ENCODE results near the gene RFWD3.
"Not testable (repeated sequence)": the region's sequence is repeated elsewhere in the genome, so short reads cannot be mapped to it uniquely, and the experiment has no call there.

The RFWD3 gene

GRCh38 chr16:74660383-74660782 lies 6.3 kb downstream of the RFWD3 start:
- H3K4me1 ChIP-seq (ENCODE audit: insufficient read depth, low read length): no peaks in the 10 kb centered on the region; the same call in 1 of the 2 replicates
- peaks cover 99% of the 10 kb centered on the region for H3K36me3 ChIP-seq (ENCODE audit: insufficient read depth, low read depth, low read length)
- H3K4me3 ChIP-seq (ENCODE audit: low read length): no peak overlapping the region
- no peaks in the 10 kb centered on the region for H3K27me3 ChIP-seq (ENCODE audit: insufficient read depth, low read length)
- no peak overlapping the region for H3K27ac ChIP-seq (ENCODE audit: low read length)
- no peaks in the 10 kb centered on the region for H3K9me3 ChIP-seq (ENCODE audit: insufficient read depth, low read depth, low read length)
- no peak overlapping the region for H3K9ac ChIP-seq (ENCODE audit: low read depth, low read length)

GRCh38 chr16:74659041-74659440 lies 7.6 kb downstream of the RFWD3 start:
- Histone ChIP-seq H3K27me3 (ENCODE audit: insufficient read depth, low read length) (no peaks in the 10 kb centered on the region), H3K36me3 (ENCODE audit: insufficient read depth, low read depth, low read length) (peaks cover 96% of the 10 kb centered on the region), H3K4me1 (ENCODE audit: insufficient read depth, low read length) (no peaks in the 10 kb centered on the region; the same call in 1 of the 2 replicates), H3K4me3 (ENCODE audit: low read length) (no peak overlapping the region), H3K27ac (ENCODE audit: low read length) (no peak overlapping the region), H3K9me3 (ENCODE audit: insufficient read depth, low read depth, low read length) (no peaks in the 10 kb centered on the region), H3K9ac (ENCODE audit: low read depth, low read length) (no peak overlapping the region)

GRCh38 chr16:74657870-74658642 lies 8.6 kb downstream of the RFWD3 start:
- H3K27ac ChIP-seq (ENCODE audit: low read length): no peak overlapping the region
- no peak overlapping the region for H3K4me3 ChIP-seq (ENCODE audit: low read length)
- no peaks in the 10 kb centered on the region; the same call in 1 of the 2 replicates for H3K4me1 ChIP-seq (ENCODE audit: insufficient read depth, low read length)
- H3K27me3 ChIP-seq (ENCODE audit: insufficient read depth, low read length): no peaks in the 10 kb centered on the region
- no peak overlapping the region for H3K9ac ChIP-seq (ENCODE audit: low read depth, low read length)
- H3K9me3 ChIP-seq (ENCODE audit: insufficient read depth, low read depth, low read length): no peaks in the 10 kb centered on the region
- peaks cover 96% of the 10 kb centered on the region for H3K36me3 ChIP-seq (ENCODE audit: insufficient read depth, low read depth, low read length)

- Histone ChIP-seq H3K27ac (ENCODE audit: low read length) (no peak overlapping the region), H3K4me3 (ENCODE audit: low read length) (no peak overlapping the region)
Measured at GRCh38 chr16:74654536-74655050, 12.1 kb downstream of the RFWD3 start.

GRCh38 chr16:74652883-74653282 lies 13.8 kb downstream of the RFWD3 start:
- not testable (repeated sequence) for H3K9me3 ChIP-seq (ENCODE audit: insufficient read depth, low read depth, low read length); H3K4me1 ChIP-seq (ENCODE audit: insufficient read depth, low read length); H3K9ac ChIP-seq (ENCODE audit: low read depth, low read length); H3K27ac ChIP-seq (ENCODE audit: low read length); H3K27me3 ChIP-seq (ENCODE audit: insufficient read depth, low read length); H3K4me3 ChIP-seq (ENCODE audit: low read length)
- H3K36me3 ChIP-seq (ENCODE audit: insufficient read depth, low read depth, low read length): peaks cover 98% of the 10 kb centered on the region

More at GRCh38 chr16:74654536-74655050, 12.1 kb downstream of the RFWD3 start:
- no peaks in the 10 kb centered on the region for H3K27me3 ChIP-seq (ENCODE audit: insufficient read depth, low read length)
- H3K4me1 ChIP-seq (ENCODE audit: insufficient read depth, low read length): no peaks in the 10 kb centered on the region
- no peak overlapping the region for H3K9ac ChIP-seq (ENCODE audit: low read depth, low read length)
- no peaks in the 10 kb centered on the region for H3K9me3 ChIP-seq (ENCODE audit: insufficient read depth, low read depth, low read length)
- peaks cover 98% of the 10 kb centered on the region for H3K36me3 ChIP-seq (ENCODE audit: insufficient read depth, low read depth, low read length)

- no peaks in the 10 kb centered on the region for H3K9me3 ChIP-seq (ENCODE audit: insufficient read depth, low read depth, low read length)
- no peak overlapping the region for H3K9ac ChIP-seq (ENCODE audit: low read depth, low read length)
- H3K4me3 ChIP-seq (ENCODE audit: low read length): no peak overlapping the region
- peaks cover 98% of the 10 kb centered on the region for H3K36me3 ChIP-seq (ENCODE audit: insufficient read depth, low read depth, low read length)
- H3K27me3 ChIP-seq (ENCODE audit: insufficient read depth, low read length): no peaks in the 10 kb centered on the region
- no peaks in the 10 kb centered on the region for H3K4me1 ChIP-seq (ENCODE audit: insufficient read depth, low read length)
- H3K27ac ChIP-seq (ENCODE audit: low read length): no peak overlapping the region
Measured at GRCh38 chr16:74652249-74652648, 14.4 kb downstream of the RFWD3 start.

GRCh38 chr16:74651841-74652240 lies 14.8 kb downstream of the RFWD3 start:
- no peaks in the 10 kb centered on the region for H3K4me1 ChIP-seq (ENCODE audit: insufficient read depth, low read length)
- H3K36me3 ChIP-seq (ENCODE audit: insufficient read depth, low read depth, low read length): peaks cover 98% of the 10 kb centered on the region
- H3K27ac ChIP-seq (ENCODE audit: low read length): no peak overlapping the region

GRCh38 chr16:74650966-74651567 lies 15.6 kb downstream of the RFWD3 start:
- Histone ChIP-seq H3K27me3 (ENCODE audit: insufficient read depth, low read length) (no peaks in the 10 kb centered on the region), H3K36me3 (ENCODE audit: insufficient read depth, low read depth, low read length) (peaks cover 98% of the 10 kb centered on the region), H3K9ac (ENCODE audit: low read depth, low read length) (no peak overlapping the region), H3K27ac (ENCODE audit: low read length) (no peak overlapping the region), H3K9me3 (ENCODE audit: insufficient read depth, low read depth, low read length) (no peaks in the 10 kb centered on the region), H3K4me1 (ENCODE audit: insufficient read depth, low read length) (no peaks in the 10 kb centered on the region), H3K4me3 (ENCODE audit: low read length) (no peak overlapping the region)

More at GRCh38 chr16:74651841-74652240, 14.8 kb downstream of the RFWD3 start:
- H3K27me3 ChIP-seq (ENCODE audit: insufficient read depth, low read length): no peaks in the 10 kb centered on the region
- H3K9ac ChIP-seq (ENCODE audit: low read depth, low read length): no peak overlapping the region
- H3K4me3 ChIP-seq (ENCODE audit: low read length): no peak overlapping the region
- H3K9me3 ChIP-seq (ENCODE audit: insufficient read depth, low read depth, low read length): no peaks in the 10 kb centered on the region

- no peaks in the 10 kb centered on the region for H3K27me3 ChIP-seq (ENCODE audit: insufficient read depth, low read length)
- H3K36me3 ChIP-seq (ENCODE audit: insufficient read depth, low read depth, low read length): peaks cover 99% of the 10 kb centered on the region
- no peak overlapping the region for H3K4me3 ChIP-seq (ENCODE audit: low read length)
- no peaks in the 10 kb centered on the region for H3K4me1 ChIP-seq (ENCODE audit: insufficient read depth, low read length)
- H3K9ac ChIP-seq (ENCODE audit: low read depth, low read length): no peak overlapping the region
- H3K27ac ChIP-seq (ENCODE audit: low read length): no peak overlapping the region
- no peaks in the 10 kb centered on the region for H3K9me3 ChIP-seq (ENCODE audit: insufficient read depth, low read depth, low read length)
Measured at GRCh38 chr16:74649839-74650504, 16.7 kb downstream of the RFWD3 start.

- Histone ChIP-seq H3K4me1 (ENCODE audit: insufficient read depth, low read length) (no peaks in the 10 kb centered on the region), H3K36me3 (ENCODE audit: insufficient read depth, low read depth, low read length) (peaks cover 99% of the 10 kb centered on the region), H3K9me3 (ENCODE audit: insufficient read depth, low read depth, low read length) (no peaks in the 10 kb centered on the region), H3K9ac (ENCODE audit: low read depth, low read length) (no peak overlapping the region), H3K27ac (ENCODE audit: low read length) (no peak overlapping the region), H3K27me3 (ENCODE audit: insufficient read depth, low read length) (no peaks in the 10 kb centered on the region), H3K4me3 (ENCODE audit: low read length) (no peak overlapping the region)
Measured at GRCh38 chr16:74641969-74642368, 24.7 kb downstream of the RFWD3 start.

GRCh38 chr16:74637742-74638453 lies 28.8 kb downstream of the RFWD3 start:
- Histone ChIP-seq H3K9ac (ENCODE audit: low read depth, low read length) (no peak overlapping the region), H3K27ac (ENCODE audit: low read length) (no peak overlapping the region), H3K9me3 (ENCODE audit: insufficient read depth, low read depth, low read length) (no peaks in the 10 kb centered on the region), H3K27me3 (ENCODE audit: insufficient read depth, low read length) (no peaks in the 10 kb centered on the region), H3K36me3 (ENCODE audit: insufficient read depth, low read depth, low read length) (peaks cover 97% of the 10 kb centered on the region), H3K4me3 (ENCODE audit: low read length) (no peak overlapping the region), H3K4me1 (ENCODE audit: insufficient read depth, low read length) (no peaks in the 10 kb centered on the region)
